ENCODE results near the gene FTO. TPM values are rescaled to one million over a fixed set of nuclear protein-coding genes. Genes with fewer than 3 reads are reported as not detected.

Gene FTO
- polyA plus RNA-seq, 3 donors, result 16.8 to 51.0 (median 37.7) TPM

- DNase-seq, result no peak
- WGBS (ENCODE audit: insufficient coverage), result 100% methylated on average over 1 of the region's 1 CpG
- Mint-ChIP-seq H3K4me3 (no peak overlapping the region), H3K4me1 (no peaks in the 10 kb centered on the region), H3K27me3 (ENCODE audit: low read depth in 3 of 3) (no peaks in the 10 kb centered on the region), H3K9me3 (no peaks in the 10 kb centered on the region), H3K27ac (peak overlapping the region in 1 of 7 donors; percentile 6), H3K36me3 (peaks cover 23 to 25% of the 10 kb centered on the region in 2 donors)
- intact Hi-C loops (cut with micrococcal nuclease), result no loop called here
- H3K9me3 ChIP-seq (replicated peaks in 1 of 2; ENCODE audit: control insufficient read depth in 1 of 2, insufficient read depth in 1 of 2, low read length in 2 of 2), result no peaks in the 10 kb centered on the region
- H3K4me1 ChIP-seq (ENCODE audit: control insufficient read depth in 1 of 2, insufficient read depth in 2 of 2, low read length in 2 of 2), result no peaks in the 10 kb centered on the region
- no peak for TF ChIP-seq CTCF (IDR thresholded peaks at IDR 0.05)
- no peak overlapping the region for H3K27ac ChIP-seq (ENCODE audit: low read depth in 1 of 2, low read length in 2 of 2)
- no peak overlapping the region for H3K4me3 ChIP-seq (replicated peaks in 1 of 3; ENCODE audit: low read depth in 2 of 3, low read length in 3 of 3)
- H3K4me2 ChIP-seq (replicated peaks; ENCODE audit: extremely low read depth, low read length, poor library complexity, severe bottlenecking), result no peak overlapping the region
- no peak overlapping the region for H3K9ac ChIP-seq (ENCODE audit: insufficient read depth, low read length, poor library complexity, severe bottlenecking)
- H4K20me1 ChIP-seq (ENCODE audit: insufficient read depth, low read length), result no peaks in the 10 kb centered on the region
- H2AFZ ChIP-seq (ENCODE audit: insufficient read depth, low read depth, low read length, poor library complexity, severe bottlenecking), result no peak overlapping the region
- peaks cover 2 to 12% of the 10 kb centered on the region in 2 donors for H3K36me3 ChIP-seq (replicated peaks in 1 of 2; ENCODE audit: control insufficient read depth in 1 of 2, insufficient read depth in 2 of 2, low read length in 2 of 2)
- no peaks in the 10 kb centered on the region for H3K79me2 ChIP-seq (ENCODE audit: insufficient read depth, low read length)
- no peaks in the 10 kb centered on the region for H3K27me3 ChIP-seq (ENCODE audit: control insufficient read depth in 2 of 2, insufficient read depth in 2 of 2, low read length in 2 of 2)
Measured at GRCh38 chr16:53882310-53882709, 178.4 kb downstream of the FTO start.

GRCh38 chr16:53884748-53885147 lies 180.8 kb downstream of the FTO start:
- no peaks in the 10 kb centered on the region for H3K4me1 ChIP-seq (ENCODE audit: control insufficient read depth in 1 of 2, insufficient read depth in 2 of 2, low read length in 2 of 2)
- H3K27ac ChIP-seq (ENCODE audit: low read depth in 1 of 2, low read length in 2 of 2), result no peak overlapping the region
- Mint-ChIP-seq H3K4me3 (no peak overlapping the region), H3K4me1 (no peaks in the 10 kb centered on the region), H3K27ac (peak overlapping the region in 1 of 7 donors; percentile 67), H3K27me3 (ENCODE audit: low read depth in 3 of 3) (no peaks in the 10 kb centered on the region), H3K9me3 (no peaks in the 10 kb centered on the region), H3K36me3 (peaks cover 27 to 31% of the 10 kb centered on the region in 2 donors)
- no peak overlapping the region for H2AFZ ChIP-seq (ENCODE audit: insufficient read depth, low read depth, low read length, poor library complexity, severe bottlenecking)
- 100% methylated on average over 2 of the region's 4 CpGs for whole genome bisulfite sequencing (ENCODE audit: insufficient coverage)
- H3K4me3 ChIP-seq (replicated peaks in 1 of 3; ENCODE audit: low read depth in 2 of 3, low read length in 3 of 3), result no peak overlapping the region
- TF ChIP-seq CTCF (IDR thresholded peaks at IDR 0.05), result no peak
- H3K27me3 ChIP-seq (ENCODE audit: control insufficient read depth in 2 of 2, insufficient read depth in 2 of 2, low read length in 2 of 2), result no peaks in the 10 kb centered on the region
- H4K20me1 ChIP-seq (ENCODE audit: insufficient read depth, low read length), result no peaks in the 10 kb centered on the region
- no peak for DNase-seq
- no peak overlapping the region for H3K4me2 ChIP-seq (replicated peaks; ENCODE audit: extremely low read depth, low read length, poor library complexity, severe bottlenecking)
- H3K9me3 ChIP-seq (replicated peaks in 1 of 2; ENCODE audit: control insufficient read depth in 1 of 2, insufficient read depth in 1 of 2, low read length in 2 of 2), result no peaks in the 10 kb centered on the region
- no peaks in the 10 kb centered on the region for H3K79me2 ChIP-seq (ENCODE audit: insufficient read depth, low read length)
- H3K9ac ChIP-seq (ENCODE audit: insufficient read depth, low read length, poor library complexity, severe bottlenecking), result no peak overlapping the region
- intact Hi-C loops (cut with micrococcal nuclease), result no loop called here
- H3K36me3 ChIP-seq (replicated peaks in 1 of 2; ENCODE audit: control insufficient read depth in 1 of 2, insufficient read depth in 2 of 2, low read length in 2 of 2), result peaks cover 5 to 23% of the 10 kb centered on the region in 2 donors

Data from CD14-positive monocyte (primary cell).